Transverse colon (tissue), 4 donors: ENCODE data around the gene LGI4.

Experiments
- POLR2A ChIP-seq: fragments of 450-650 bp; IDR thresholded peaks from one replicate; pipeline ENCODE4 v1.6.1; 2016; ENCODE audit warnings: antibody characterized with exemption, mild to moderate bottlenecking, moderate library complexity
- POLR2AphosphoS5 ChIP-seq, 3 donors: sonication (generic); formaldehyde crosslinking; IDR thresholded peaks; one replicate each; pipeline ENCODE4 v1.6.1; 2016; ENCODE audit warnings: antibody characterized with exemption in 3 of 3
- TF ChIP-seq, protein P1 (sequence below), 5 experiments: fragments of 200-600 bp in 3 of 5; fragments of 450-650 bp in 2 of 5; sonication (generic) in 3 of 5; IDR thresholded peaks; 1 replicate in 2 of 5; 2 replicates in 3 of 5; pipeline ENCODE4 v1.5.1; 2016 to 2017; ENCODE audit warnings: antibody characterized with exemption in 5 of 5, inconsistent platforms in 3 of 5, mild to moderate bottlenecking in 2 of 5, moderate library complexity in 1 of 5

DNA sequence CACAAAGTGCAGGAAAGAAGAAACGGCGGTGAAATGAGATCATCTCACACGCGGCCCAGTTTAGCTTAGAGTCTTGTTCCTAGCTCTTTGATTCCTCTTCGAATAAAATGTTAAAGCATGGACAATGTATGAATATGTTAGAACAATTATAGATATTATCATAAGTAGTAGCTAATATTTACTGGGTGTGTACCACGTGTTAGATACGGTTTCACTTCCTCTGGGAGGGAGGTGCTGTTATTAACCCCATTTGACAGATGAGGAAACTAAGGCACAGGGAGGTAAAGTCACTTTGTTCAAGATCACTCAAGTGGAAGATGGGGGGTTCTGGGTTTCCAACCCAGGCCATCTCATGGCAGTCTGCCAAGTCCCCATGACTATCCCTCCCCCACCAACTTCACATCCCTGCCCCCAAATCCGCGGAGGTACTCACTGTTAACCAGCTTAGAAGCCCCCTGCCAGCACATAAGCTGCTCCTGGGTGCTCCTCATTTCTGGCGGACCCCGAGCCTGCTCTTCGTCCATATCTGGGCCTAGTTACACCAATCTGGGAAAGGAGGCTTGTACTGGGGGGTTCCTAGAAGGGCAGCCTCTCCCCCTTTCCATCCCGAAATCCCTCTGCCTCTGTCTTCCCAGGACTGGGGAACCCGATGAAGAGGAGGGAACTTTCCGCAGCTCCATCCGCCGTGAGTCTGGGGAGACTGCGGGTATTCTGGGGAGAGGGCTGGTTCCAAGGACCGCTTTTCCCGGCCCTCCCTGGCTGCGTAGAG is 7.2 kb upstream of the LGI4 start:
- TF ChIP-seq POLR2AphosphoS5 (IDR thresholded peaks at IDR 0.05) (no peak), POLR2A (no peak)
- TF ChIP-seq, protein P1, sequence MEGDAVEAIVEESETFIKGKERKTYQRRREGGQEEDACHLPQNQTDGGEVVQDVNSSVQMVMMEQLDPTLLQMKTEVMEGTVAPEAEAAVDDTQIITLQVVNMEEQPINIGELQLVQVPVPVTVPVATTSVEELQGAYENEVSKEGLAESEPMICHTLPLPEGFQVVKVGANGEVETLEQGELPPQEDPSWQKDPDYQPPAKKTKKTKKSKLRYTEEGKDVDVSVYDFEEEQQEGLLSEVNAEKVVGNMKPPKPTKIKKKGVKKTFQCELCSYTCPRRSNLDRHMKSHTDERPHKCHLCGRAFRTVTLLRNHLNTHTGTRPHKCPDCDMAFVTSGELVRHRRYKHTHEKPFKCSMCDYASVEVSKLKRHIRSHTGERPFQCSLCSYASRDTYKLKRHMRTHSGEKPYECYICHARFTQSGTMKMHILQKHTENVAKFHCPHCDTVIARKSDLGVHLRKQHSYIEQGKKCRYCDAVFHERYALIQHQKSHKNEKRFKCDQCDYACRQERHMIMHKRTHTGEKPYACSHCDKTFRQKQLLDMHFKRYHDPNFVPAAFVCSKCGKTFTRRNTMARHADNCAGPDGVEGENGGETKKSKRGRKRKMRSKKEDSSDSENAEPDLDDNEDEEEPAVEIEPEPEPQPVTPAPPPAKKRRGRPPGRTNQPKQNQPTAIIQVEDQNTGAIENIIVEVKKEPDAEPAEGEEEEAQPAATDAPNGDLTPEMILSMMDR (IDR thresholded peaks at IDR 0.05), result no peak
